K562 (cell line): ENCODE measurements around the gene CHTOP. TPM values are rescaled to one million over a fixed set of nuclear protein-coding genes. Genes with fewer than 3 reads are reported as not detected.

ENCODE experiments used
- CREM ChIP-seq: IDR thresholded peaks from 2 replicates; pipeline ENCODE4 v1.6.1; 2014; ENCODE audit warnings: antibody characterized with exemption, low read depth
- GTF2F1 ChIP-seq: IDR thresholded peaks from 2 replicates; pipeline ENCODE4 v1.6.1; 2011; ENCODE audit warnings: low read depth, low read length, improper control_type of control experiment
- HDAC2 ChIP-seq: fragments of 450-650 bp; IDR thresholded peaks from 2 replicates; pipeline ENCODE4 v1.6.1; 2016; ENCODE audit warnings: mild to moderate bottlenecking
- HINFP ChIP-seq: fragments of 450-650 bp; conservative IDR thresholded peaks from 2 replicates; pipeline ENCODE4 v1.6.1; 2016; ENCODE audit warnings: missing genetic modification characterization, low read depth, mild to moderate bottlenecking, control low read depth, missing compliant biosample characterization
- MBD1 ChIP-seq: fragments of 250-450 bp; sonication (Bioruptor Pico); IDR thresholded peaks from 2 replicates; pipeline ENCODE4 v1.8.0; 2022; ENCODE audit warnings: inconsistent platforms
- MYNN ChIP-seq, 2 experiments: sonication (generic); formaldehyde crosslinking in 1 of 2; IDR thresholded peaks; 2 replicates each; pipeline versions ENCODE4 v1.5.0 to v1.6.1; 2016 to 2020; ENCODE audit warnings: antibody characterized with exemption in 1 of 2, missing genetic modification reagents in 1 of 2
- NR2F6 ChIP-seq: fragments of 450-650 bp; formaldehyde crosslinking; IDR thresholded peaks from 2 replicates; pipeline ENCODE4 v1.4.0; 2020; ENCODE audit warnings: mild to moderate bottlenecking
- POLR2G ChIP-seq: fragments of 200-400 bp; formaldehyde crosslinking; IDR thresholded peaks from 2 replicates; pipeline ENCODE4 v1.6.1; 2017; ENCODE audit warnings: low read depth, mild to moderate bottlenecking, antibody characterized with exemption, low read length, moderate library complexity
- ZNF175 ChIP-seq: fragments of 200-800 bp; sonication (Bioruptor generic); IDR thresholded peaks from 2 replicates; pipeline ENCODE4 v1.6.1; 2016; ENCODE audit warnings: low read depth, mild to moderate bottlenecking, missing genetic modification characterization, missing compliant biosample characterization
- ZNF184 ChIP-seq: sonication (generic); formaldehyde crosslinking; IDR thresholded peaks from 2 replicates; pipeline ENCODE4 v1.5.0; 2020; ENCODE audit warnings: missing genetic modification reagents
- ZNF23 ChIP-seq: fragments of 250-450 bp; sonication (Bioruptor Pico); IDR thresholded peaks from 2 replicates; pipeline ENCODE4 v1.4.0; 2020; ENCODE audit warnings: mild to moderate bottlenecking
- ZNF77 ChIP-seq: fragments of 250-450 bp; sonication (Bioruptor Pico); IDR thresholded peaks from 2 replicates; pipeline ENCODE4 v1.5.0; 2020
- ZSCAN32 ChIP-seq: fragments of 450-650 bp; formaldehyde crosslinking; IDR thresholded peaks from 2 replicates; pipeline ENCODE4 v1.4.0; 2020; ENCODE audit warnings: mild to moderate bottlenecking, moderate library complexity
- polyA plus RNA-seq, 8 experiments: library from polyadenylated mRNA; depleted of rRNA in 4 of 8; stranded (reverse) in 5 of 8; unstranded in 3 of 8; fragments of >200 nt; fragmentation: Nextera tagmentation in 2 of 8; fragmentation: Illumina TruSeq in 1 of 8; extraction: Ambion mirVana in 2 of 8; extraction: Trizol in 1 of 8; gene quantifications; 2 replicates each; pipeline versions ENCODE4 v1.2.1 to v1.2.3, GENCODE V29; 2011 to 2014; ENCODE audit warnings: inconsistent platforms in 1 of 8, missing spikeins in 1 of 8
- total RNA-seq, 7 experiments: library from RNA; depleted of rRNA in 6 of 7; stranded (reverse); fragments of >200 nt in 6 of 7; fragmentation: Illumina TruSeq in 2 of 7; extraction: Trizol in 2 of 7; gene quantifications; 2 replicates each; pipeline versions ENCODE4 v1.2.1 to v1.2.3, GENCODE V29; 2011 to 2021; ENCODE audit warnings: low replicate concordance in 1 of 7

CHTOP gene
- total and polyA plus RNA-seq, 9 of the 15 experiments (the other 6 are each of a cell fraction or from before 2014, with no cell fraction given) = 10.2 to 91.8 (median 60.8) TPM

GRCh38 chr1:153627715-153628626 is 5.9 kb upstream of the CHTOP start, which contains the start of gene S100A1 (continued):
- peak; percentile 27; the same call in 1 of the 2 replicates for TF ChIP-seq CREM
- TF ChIP-seq ZNF175 (CRISPR knock-in tag) = peak; percentile 6; the same call in 1 of the 2 replicates
- no peak for TF ChIP-seq NR2F6
- no peak for TF ChIP-seq MBD1
- TF ChIP-seq POLR2G = peak; percentile 50; the same call in 1 of the 2 replicates
- TF ChIP-seq ZNF23 (CRISPR knock-in tag) = no peak
- TF ChIP-seq ZSCAN32 = no peak
- TF ChIP-seq HDAC2 = peak; percentile 6; the same call in 1 of the 2 replicates
- no peak for TF ChIP-seq GTF2F1
- TF ChIP-seq MYNN (IDR thresholded peaks at IDR 0.05) = 0 out of 2 replicates have a peak, but pooled peaks have one; percentile 0
- no peak for TF ChIP-seq MYNN (CRISPR knock-in tag; IDR thresholded peaks at IDR 0.05)
- TF ChIP-seq ZNF184 (CRISPR knock-in tag) = no peak
- no peak for TF ChIP-seq ZNF77 (CRISPR knock-in tag)
- TF ChIP-seq HINFP (tag) = no peak
